Activated T-cell treated with anti-CD3 and anti-CD28 coated beads for 24 hours (primary cell): Measurements from ENCODE around the gene PLS1.
"Not testable (repeated sequence)": the region's sequence is repeated elsewhere in the genome, so short reads cannot be mapped to it uniquely, and the experiment has no call there.

Experiments
- DNase-seq: peaks from one replicate; pipeline ENCODE4 v3.0.0-alpha.2; 2020; ENCODE audit warnings: low read depth

The PLS1 gene

DNA sequence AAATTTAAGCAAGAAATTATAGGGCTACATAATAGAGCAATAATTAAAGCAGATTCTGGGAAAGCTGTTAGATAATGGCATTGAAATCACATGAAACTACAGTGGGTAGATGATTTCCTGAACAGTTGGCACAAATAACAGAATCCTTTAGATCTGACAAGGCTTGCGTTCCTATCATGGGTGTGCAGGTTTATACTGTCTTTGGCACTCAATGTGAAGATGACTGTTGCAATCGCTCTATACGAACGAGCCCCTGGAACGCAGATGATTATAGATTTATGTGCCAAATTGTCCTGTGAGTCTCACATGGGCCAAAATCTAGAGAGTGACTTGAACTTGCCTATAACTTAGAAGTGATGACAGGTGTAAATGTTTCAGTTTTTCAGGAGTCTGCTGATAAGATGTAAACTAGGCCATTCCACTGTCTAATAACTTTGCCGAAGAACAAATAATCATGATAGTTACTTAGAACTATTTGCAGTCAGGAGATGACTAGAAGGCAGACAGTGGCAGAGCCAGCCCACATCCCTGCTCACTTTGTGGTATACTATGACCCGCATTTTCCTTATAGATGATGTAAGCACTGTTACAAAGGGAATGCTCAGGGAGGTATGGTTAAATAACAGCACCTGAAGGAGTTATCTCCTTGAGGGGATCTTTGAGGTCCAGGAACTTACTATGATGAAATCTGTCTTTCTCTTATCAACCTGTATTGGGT, 97.1 kb downstream of the PLS1 start:
- DNase-seq = no peak

DNA sequence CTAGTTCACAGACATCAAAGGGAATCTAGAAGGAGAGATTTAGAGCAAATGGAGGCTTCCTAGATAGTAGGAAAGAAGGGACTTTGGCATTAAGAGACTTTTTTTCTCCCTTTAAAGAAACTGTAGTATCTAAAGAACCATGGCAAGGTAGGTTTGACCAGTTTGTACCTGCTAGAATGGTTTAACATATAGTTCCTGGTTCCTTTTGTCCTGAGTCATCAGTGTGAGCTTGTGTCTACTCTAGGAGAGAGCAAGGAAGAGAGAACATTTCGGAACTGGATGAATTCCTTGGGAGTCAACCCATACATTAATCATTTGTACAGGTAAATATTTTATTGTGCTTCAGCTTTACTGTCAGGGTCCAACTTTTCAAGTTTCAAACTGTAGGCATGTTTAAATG, 98.0 kb downstream of the PLS1 start:
- no peak for DNase-seq

DNA sequence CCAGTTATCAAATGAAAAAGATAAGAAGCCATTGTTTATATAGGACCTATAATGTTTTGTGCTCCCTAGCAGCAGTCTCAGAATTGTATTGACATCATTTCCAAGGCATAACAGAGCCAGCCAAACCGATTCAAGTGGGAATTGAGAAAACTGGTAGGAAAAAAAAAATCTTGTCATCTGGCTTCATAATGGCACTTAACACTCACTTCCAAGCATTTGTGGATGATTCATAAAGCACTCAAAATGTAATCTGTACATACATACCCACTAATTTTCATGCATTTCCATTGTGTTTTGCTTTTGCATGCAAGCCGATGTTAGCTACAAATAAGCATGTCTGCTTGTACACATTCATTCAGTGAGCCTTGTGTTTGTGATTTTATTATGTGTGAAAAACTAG, 109.0 kb downstream of the PLS1 start:
- DNase-seq = no peak

- no peak for DNase-seq
Measured at GRCh38 chr3:142706321-142707127, 110.3 kb downstream of the PLS1 start.

DNA sequence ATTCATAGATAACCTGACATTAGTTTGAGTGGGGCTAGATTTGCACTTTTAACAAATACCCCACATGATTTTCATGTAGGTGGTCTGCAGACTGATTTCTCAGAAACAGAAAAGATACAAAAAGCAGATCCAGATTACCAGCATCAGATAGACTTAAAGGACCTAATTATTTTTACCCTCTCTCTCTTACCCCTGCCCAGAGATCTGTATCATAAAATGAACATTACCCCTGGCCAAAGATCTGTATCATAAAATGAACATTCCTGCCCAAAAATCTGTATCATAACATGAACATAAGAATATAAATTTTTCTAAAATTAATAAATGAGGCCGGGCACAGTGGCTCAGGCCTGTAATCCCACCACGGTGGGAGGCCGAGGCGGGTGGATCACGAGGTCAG, 113.0 kb downstream of the PLS1 start:
- no peak for DNase-seq

- DNase-seq = not testable (repeated sequence)
Measured at GRCh38 chr3:142714882-142715281, 118.7 kb downstream of the PLS1 start.

- DNase-seq = no peak
Measured at GRCh38 chr3:142716102-142716501, 119.9 kb downstream of the PLS1 start.

DNA sequence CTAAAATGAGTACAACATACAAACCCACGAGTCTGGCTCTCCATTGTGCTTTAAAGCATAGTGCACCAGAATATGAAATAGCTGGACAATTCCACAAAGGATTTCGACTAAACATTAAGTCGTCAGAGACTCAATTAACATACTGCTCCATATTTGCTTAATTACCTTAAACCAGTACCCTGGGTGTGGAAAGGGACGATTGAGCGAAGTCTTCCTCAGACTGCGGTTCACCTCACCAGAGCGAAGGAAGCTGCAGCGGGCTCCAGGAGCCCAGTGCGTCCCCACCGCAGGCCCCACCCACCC, 127.4 kb downstream of the PLS1 start:
- DNase-seq = no peak

DNA sequence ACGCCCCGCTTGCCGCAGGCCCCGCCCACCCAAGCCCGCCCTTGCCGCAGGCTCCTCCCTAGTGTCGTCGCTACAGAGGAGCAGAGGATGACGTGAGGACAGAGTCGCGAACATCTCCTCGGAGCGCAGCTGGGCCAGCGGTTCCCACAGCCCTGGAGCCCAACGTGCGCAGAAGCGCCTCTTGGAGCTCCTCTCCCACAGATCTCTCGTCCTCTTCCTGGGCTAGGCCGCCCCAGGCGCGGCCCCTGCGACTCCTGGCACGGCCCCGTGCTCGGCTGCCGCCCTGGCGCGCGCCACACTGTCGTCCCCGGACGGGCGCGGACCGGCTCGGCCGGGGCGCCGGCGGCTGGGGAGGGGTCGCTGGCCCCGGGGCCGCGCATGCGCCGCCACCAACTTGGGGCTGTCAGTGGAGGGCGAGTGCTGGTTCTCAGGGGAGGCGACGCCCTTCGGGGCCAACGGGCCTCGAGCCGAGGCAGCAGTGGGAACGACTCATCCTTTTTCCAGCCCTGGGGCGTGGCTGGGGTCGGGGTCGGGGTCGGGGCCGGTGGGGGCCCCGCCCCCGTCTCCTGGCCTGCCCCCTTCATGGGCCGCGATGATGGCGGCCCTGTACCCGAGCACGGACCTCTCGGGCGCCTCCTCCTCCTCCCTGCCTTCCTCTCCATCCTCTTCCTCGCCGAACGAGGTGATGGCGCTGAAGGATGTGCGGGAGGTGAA, 127.9 kb downstream of the PLS1 start, which contains the start of gene TRPC1:
Gene TRPC1, plus strand, starts transcription at position 67 of the 714 bp plus-strand sequence. Its CDS starts 526 bp downstream, at position 593.
- DNase-seq = peak; percentile 66

DNA sequence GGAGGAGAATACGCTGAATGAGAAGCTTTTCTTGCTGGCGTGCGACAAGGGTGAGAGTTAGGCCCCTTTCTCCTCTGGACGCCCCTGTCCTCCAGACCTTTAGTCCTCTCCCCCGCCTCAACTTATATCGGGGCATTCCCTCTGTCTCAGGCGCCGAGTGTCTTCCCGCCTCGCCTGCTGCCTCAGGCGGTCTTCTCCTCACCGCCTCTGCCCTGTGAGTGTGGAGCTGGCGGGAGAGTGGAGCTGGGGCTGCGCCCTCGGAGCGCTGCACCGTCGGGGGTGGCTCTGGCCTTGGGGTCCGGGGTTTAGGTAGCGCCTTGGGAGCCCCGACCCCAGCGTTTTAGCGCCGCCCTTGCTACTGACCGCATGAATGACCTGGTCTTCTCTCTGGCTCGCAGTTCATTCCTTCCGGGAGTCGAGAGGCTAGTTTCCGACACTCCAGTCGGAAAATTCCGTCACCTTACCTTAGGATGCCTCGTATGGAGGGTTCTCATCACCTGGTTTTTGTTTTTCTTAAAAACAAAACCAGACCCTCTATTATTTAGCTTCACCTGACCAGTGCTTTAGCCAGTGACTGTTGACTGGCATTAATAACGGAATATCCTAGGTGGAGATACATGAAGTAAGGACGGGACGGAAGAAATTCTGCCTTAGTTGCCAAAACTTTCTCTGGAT, 128.6 kb downstream of the PLS1 start:
- DNase-seq = peak; percentile 2

DNA sequence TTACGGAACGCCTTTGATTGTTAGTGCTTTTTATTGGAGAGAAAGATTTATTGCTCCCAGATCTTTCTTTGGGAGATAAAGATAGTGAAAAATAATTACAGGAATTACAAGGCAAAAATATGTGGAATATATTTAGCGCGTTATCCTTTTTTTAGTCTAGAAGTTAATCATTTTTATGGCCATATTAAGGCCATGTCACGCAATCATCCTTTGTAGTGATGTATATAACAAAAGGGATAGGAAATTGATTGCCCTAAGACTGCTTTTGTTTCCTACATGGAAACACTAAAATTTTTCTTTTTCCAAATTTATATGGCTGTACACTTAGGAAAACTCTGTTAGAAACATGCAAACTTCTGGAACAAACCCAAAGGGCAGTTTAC, 129.2 kb downstream of the PLS1 start:
- no peak for DNase-seq

GRCh38 chr3:142726017-142726416, 129.8 kb downstream of the PLS1 start:
- DNase-seq = no peak

DNA sequence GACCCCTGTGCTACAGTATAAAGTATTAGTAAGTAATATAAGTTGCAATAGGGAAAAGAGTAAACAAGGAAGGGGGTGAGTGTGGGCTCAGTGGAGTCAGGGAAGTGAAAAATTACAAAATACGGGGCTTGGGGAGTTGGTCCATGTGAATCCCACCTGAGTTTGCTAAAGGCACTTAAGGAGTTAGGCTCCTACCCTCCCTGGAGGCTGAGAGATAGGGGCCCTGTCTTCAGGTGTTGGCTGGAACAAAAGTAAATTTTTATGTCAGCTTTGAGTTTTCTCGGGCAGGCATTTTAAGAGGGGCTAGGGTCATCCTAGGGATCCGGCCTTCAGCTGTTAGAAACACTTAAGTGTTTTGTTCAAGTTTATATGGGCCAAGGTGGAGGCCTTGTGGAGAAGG, 135.9 kb downstream of the PLS1 start:
- no peak for DNase-seq

GRCh38 chr3:142734834-142735233, 138.6 kb downstream of the PLS1 start:
- no peak for DNase-seq

DNA sequence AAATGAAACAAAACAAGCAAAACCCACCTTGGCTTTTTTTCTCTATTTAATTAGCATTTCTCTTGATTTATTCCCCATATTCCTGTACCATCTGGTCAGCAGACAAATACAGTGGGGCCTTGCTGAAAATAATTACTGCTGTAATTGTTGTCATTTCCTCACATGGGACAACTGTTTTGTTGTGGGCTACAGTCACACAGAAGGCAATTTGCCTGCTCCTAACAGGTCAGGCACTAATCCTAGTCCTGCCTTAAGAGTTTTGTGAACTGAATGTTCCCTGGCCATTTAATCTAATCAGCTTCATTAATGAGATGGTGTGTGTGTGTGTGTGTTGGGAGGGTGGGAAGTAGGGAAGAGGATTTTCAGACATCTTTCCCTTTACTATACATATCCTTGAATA, 139.3 kb downstream of the PLS1 start:
- no peak for DNase-seq

DNA sequence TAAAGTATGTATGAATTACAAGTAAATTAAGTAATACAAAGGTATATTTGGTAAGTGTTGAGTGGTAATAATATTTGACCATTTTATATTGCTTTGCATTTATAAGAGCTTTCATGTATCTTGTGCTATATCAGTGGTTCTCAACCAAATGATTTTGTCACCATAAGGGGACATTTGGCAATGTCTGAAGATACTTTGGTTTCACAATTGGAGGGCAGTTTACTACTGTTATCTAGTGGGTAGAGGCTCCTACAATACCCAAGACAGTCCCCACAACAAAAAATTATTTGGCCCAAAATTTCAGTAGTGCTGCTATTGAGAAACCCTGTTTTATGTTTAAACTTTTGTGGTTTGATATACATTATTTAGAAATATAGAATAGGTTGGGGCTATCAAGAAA, 142.2 kb downstream of the PLS1 start:
- DNase-seq = no peak

GRCh38 chr3:142746646-142747045, 150.5 kb downstream of the PLS1 start:
- no peak for DNase-seq

- DNase-seq = not testable (repeated sequence)
Measured at GRCh38 chr3:142750531-142750930, 154.3 kb downstream of the PLS1 start.

GRCh38 chr3:142752605-142753004, 156.4 kb downstream of the PLS1 start:
- not testable (repeated sequence) for DNase-seq

- DNase-seq = no peak
Measured at GRCh38 chr3:142754494-142754893, 158.3 kb downstream of the PLS1 start.
